K562 (cell line): ENCODE measurements around the gene B4GALT1. TPM values are rescaled to one million over a fixed set of nuclear protein-coding genes. Genes with fewer than 3 reads are reported as not detected.

ENCODE experiments used
- ATAC-seq: fragments of 200-7000 bp; cut with Tn5 transposase; 3 replicates; pipeline ENCODE4 v1.9.1; 2020; ENCODE audit warnings: moderate library complexity
- BruUV-seq: library from RNA; stranded (reverse); fragments of 400-500 nt; replicated peaks from 2 replicates; lab custom pipeline; 2021; lab: Mats Ljungman, UMichigan
- CTCF ChIA-PET: fragments of 300-600 bp; formaldehyde crosslinking; extraction: SDS; loops from one replicate; lab custom pipeline; 2021; ENCODE audit warnings: low intra/inter-chr PET ratio; lab: Yijun Ruan, JAX
- POLR2A ChIA-PET: fragments of 300-600, 350-650 bp; sonication (Branson Sonifier 250); formaldehyde crosslinking; extraction: SDS; loops from one replicate; lab custom pipeline; 2021; ENCODE audit warnings: antibody characterized with exemption, inconsistent platforms; lab: Yijun Ruan, JAX
- DNase-seq, 4 experiments: peaks; one replicate each; pipeline versions ENCODE4 v3.0.0 to v3.0.0-alpha.2; 2011 to 2018; ENCODE audit warnings: low spot score in 3 of 4, mixed read lengths in 3 of 4; ENCODE audit errors: extremely low read depth in 1 of 4
- FAIRE-seq: peaks from 2 replicates; lab custom pipeline; 2011; peaks lifted over from hg19 to GRCh38; lab: Jason Lieb, UNC
- H2AFZ ChIP-seq: 2 replicates; pipeline ENCODE4 v1.6.0; 2011; ENCODE audit warnings: low read depth, low read length, control low read depth, inconsistent platforms
- H3K27ac ChIP-seq: fragments of 200-600 bp; 3 replicates; pipeline ENCODE4 v1.8.0; 2011; ENCODE audit warnings: low read depth, mild to moderate bottlenecking, control low read depth, inconsistent platforms, low read length, moderate library complexity, mixed read lengths; ENCODE audit errors: extremely low read depth
- H3K27me3 ChIP-seq, 2 experiments: fragments of 300-600 bp in 1 of 2; 2 replicates in 1 of 2; 3 replicates in 1 of 2; pipeline versions ENCODE4 v1.6.0 to v1.8.0; 2011; ENCODE audit warnings: inconsistent platforms in 2 of 2, low read length in 2 of 2, mild to moderate bottlenecking in 1 of 2, mixed read lengths in 1 of 2, moderate library complexity in 1 of 2; ENCODE audit not compliant: control insufficient read depth in 2 of 2, insufficient read depth in 2 of 2
- H3K36me3 ChIP-seq: fragments of 300-600 bp; 3 replicates; pipeline ENCODE4 v1.8.0; 2011; ENCODE audit warnings: mild to moderate bottlenecking, low read length, inconsistent platforms; ENCODE audit not compliant: control insufficient read depth, insufficient read depth
- H3K4me1 ChIP-seq, 2 experiments: fragments of 200-600 bp in 1 of 2; replicated peaks in 1 of 2; 2 replicates in 1 of 2; 3 replicates in 1 of 2; pipeline versions ENCODE4 v1.5.1 to v1.8.0; 2011; ENCODE audit warnings: inconsistent platforms in 2 of 2, low read length in 2 of 2, mild to moderate bottlenecking in 1 of 2, mixed read lengths in 1 of 2, moderate library complexity in 1 of 2; ENCODE audit not compliant: control insufficient read depth in 2 of 2, insufficient read depth in 2 of 2
- H3K4me2 ChIP-seq: 2 replicates; pipeline ENCODE4 v1.6.1; 2011; ENCODE audit warnings: low read length, control low read depth, inconsistent platforms, mixed read lengths; ENCODE audit not compliant: insufficient read depth
- H3K4me3 ChIP-seq: fragments of 200-600 bp; sonication (generic), shearing (Covaris generic); 2 replicates; pipeline ENCODE4 v1.5.1; 2016; ENCODE audit warnings: control low read depth, inconsistent platforms
- H3K79me2 ChIP-seq: fragments of 200-600 bp; 3 replicates; pipeline ENCODE4 v1.8.0; 2011; ENCODE audit warnings: low read length, inconsistent platforms; ENCODE audit not compliant: control insufficient read depth, insufficient read depth
- H3K9ac ChIP-seq, 2 experiments: 2 replicates each; pipeline versions ENCODE4 v1.6.0 to v1.6.1; 2011; ENCODE audit warnings: low read depth in 2 of 2, low read length in 2 of 2, control low read depth in 1 of 2, inconsistent platforms in 1 of 2, mild to moderate bottlenecking in 1 of 2, mixed read lengths in 1 of 2; ENCODE audit not compliant: insufficient read depth in 1 of 2
- H3K9me1 ChIP-seq: one replicate; pipeline ENCODE4 v1.6.0; 2011; ENCODE audit warnings: inconsistent platforms, mild to moderate bottlenecking, low read length, moderate library complexity; ENCODE audit not compliant: control insufficient read depth, insufficient read depth
- H3K9me3 ChIP-seq: replicated peaks from 2 replicates; pipeline ENCODE4 v1.5.1; 2011; ENCODE audit warnings: low read depth, low read length, inconsistent platforms; ENCODE audit not compliant: control insufficient read depth, insufficient read depth
- H4K20me1 ChIP-seq: replicated peaks from 2 replicates; pipeline ENCODE4 v1.6.1; 2011; ENCODE audit warnings: low read length, inconsistent platforms, mixed read lengths; ENCODE audit not compliant: control insufficient read depth, insufficient read depth
- BRF2 ChIP-seq: IDR thresholded peaks from 3 replicates; pipeline ENCODE4 v1.6.1; 2011; ENCODE audit warnings: borderline replicate concordance, mild to moderate bottlenecking; ENCODE audit not compliant: insufficient read length, insufficient read depth
- EWSR1 ChIP-seq: fragments of 450-650 bp; IDR thresholded peaks from 2 replicates; pipeline ENCODE4 v1.6.1; 2018; ENCODE audit warnings: borderline replicate concordance, mild to moderate bottlenecking, low read depth, moderate library complexity; ENCODE audit not compliant: partially characterized antibody
- NBN ChIP-seq: fragments of 450-650 bp; IDR thresholded peaks from 2 replicates; pipeline ENCODE4 v1.6.1; 2016; ENCODE audit warnings: low read depth, mild to moderate bottlenecking
- POU5F1 ChIP-seq: fragments of 150-350 bp; IDR thresholded peaks from 2 replicates; pipeline ENCODE4 v1.6.1; 2014; ENCODE audit warnings: borderline replicate concordance, low read length, low read depth, mild to moderate bottlenecking; ENCODE audit not compliant: partially characterized antibody
- RAD51 ChIP-seq: fragments of 450-650 bp; IDR thresholded peaks from 2 replicates; pipeline ENCODE4 v1.7.1; 2016; ENCODE audit warnings: low read depth, mild to moderate bottlenecking, borderline replicate concordance
- THRA ChIP-seq: fragments of 450-650 bp; IDR thresholded peaks from 2 replicates; pipeline ENCODE4 v1.6.1; 2017; ENCODE audit warnings: mild to moderate bottlenecking, moderate library complexity
- ZFP30 ChIP-seq: fragments of 250-450 bp; sonication (Bioruptor Pico); IDR thresholded peaks from 2 replicates; pipeline ENCODE4 v1.8.0; 2022; ENCODE audit warnings: moderate library complexity, mild to moderate bottlenecking, inconsistent platforms, borderline replicate concordance
- ZNF592 ChIP-seq: fragments of 450-650 bp; IDR thresholded peaks from 2 replicates; pipeline ENCODE4 v1.6.1; 2017; ENCODE audit warnings: antibody characterized with exemption, mild to moderate bottlenecking
- ZNF696 ChIP-seq: fragments of 250-450 bp; sonication (Bioruptor Pico); conservative IDR thresholded peaks from 2 replicates; pipeline ENCODE4 v1.4.0; 2020; ENCODE audit warnings: mild to moderate bottlenecking, moderate library complexity
- ZSCAN29 ChIP-seq: fragments of 450-650 bp; IDR thresholded peaks from 2 replicates; pipeline ENCODE4 v1.6.1; 2017
- WGBS: fragments of 100-300 bp; shearing (Covaris generic); methylation state at CpG from one replicate; pipeline ENCODE4 v1.1.6; 2016; ENCODE audit warnings: low coverage, mixed read lengths; ENCODE audit not compliant: insufficient coverage; ENCODE audit errors: missing lambda C conversion rate; 5-methylcytosine and 5-hydroxymethylcytosine counted together
- in situ Hi-C: fragments of 300-500 bp; cut with MboI; formaldehyde crosslinking; loops from 4 replicates; pipeline ENCODE4 v1.15.0; 2018; ENCODE audit warnings: inconsistent platforms, mixed read lengths
- intact Hi-C: fragments of 100-400 bp; cut with micrococcal nuclease; formaldehyde crosslinking; loops from 2 replicates; pipeline ENCODE4 v1.14.2; 2022
- polyA plus RNA-seq, 8 experiments: library from polyadenylated mRNA; depleted of rRNA in 4 of 8; stranded (reverse) in 5 of 8; unstranded in 3 of 8; fragments of >200 nt; fragmentation: Nextera tagmentation in 2 of 8; fragmentation: Illumina TruSeq in 1 of 8; extraction: Ambion mirVana in 2 of 8; extraction: Trizol in 1 of 8; gene quantifications; 2 replicates each; pipeline versions ENCODE4 v1.2.1 to v1.2.3, GENCODE V29; 2011 to 2014; ENCODE audit warnings: inconsistent platforms in 1 of 8, missing spikeins in 1 of 8
- total RNA-seq, 7 experiments: library from RNA; depleted of rRNA in 6 of 7; stranded (reverse); fragments of >200 nt in 6 of 7; fragmentation: Illumina TruSeq in 2 of 7; extraction: Trizol in 2 of 7; gene quantifications; 2 replicates each; pipeline versions ENCODE4 v1.2.1 to v1.2.3, GENCODE V29; 2011 to 2021; ENCODE audit warnings: low replicate concordance in 1 of 7

B4GALT1 gene
- total and polyA plus RNA-seq, 9 of the 15 experiments (the other 6 are each of a cell fraction or from before 2014, with no cell fraction given): 4.1 to 26.8 (median 7.1) TPM

GRCh38 chr9:33123407-33124031 is 43.6 kb downstream of the B4GALT1 start:
- FAIRE-seq (no peak), ATAC-seq (no peak), DNase-seq (no peak)
- H3K9me3 ChIP-seq: no peaks in the 10 kb centered on the region
- peaks cover 0 to 6% of the 10 kb centered on the region in 2 experiments; a peak in 3 of 5 replicates for H3K4me1 ChIP-seq
- peaks cover 22% of the 10 kb centered on the region; the same call in 2 of the 3 replicates for H3K36me3 ChIP-seq
- no peak overlapping the region for H3K9ac ChIP-seq
- ChIA-PET POLR2A (no interaction called here), CTCF (no interaction called here)
- H3K4me2 ChIP-seq: no peak overlapping the region
- H3K4me3 ChIP-seq: no peak overlapping the region
- H3K79me2 ChIP-seq: no peaks in the 10 kb centered on the region
- no peaks in the 10 kb centered on the region for H3K27me3 ChIP-seq
- 73% methylated on average over 3 of the region's 8 CpGs for WGBS
- no peaks in the 10 kb centered on the region for H3K9me1 ChIP-seq
- in situ Hi-C loops: no loop called here
- no peak overlapping the region for H2AFZ ChIP-seq
- no peak overlapping the region for H3K27ac ChIP-seq
- no peaks in the 10 kb centered on the region; the same call in 1 of the 2 replicates for H4K20me1 ChIP-seq
- intact Hi-C loops: no loop called here
- TF ChIP-seq BRF2 (no peak), EWSR1 (no peak), THRA (no peak), ZFP30 (CRISPR knock-in tag) (no peak), ZNF592 (no peak), ZNF696 (CRISPR knock-in tag) (no peak), RAD51 (no peak), POU5F1 (no peak), NBN (no peak), ZSCAN29 (no peak)
- TF ChIP-seq, all 486 proteins: peak for 0
- no TSS peak for BruUV-seq
